Amygdala (tissue), 56 donors: ENCODE data around the gene STAT5A.

Source experiments
- DNase-seq, 56 donors: peaks; one replicate each; lab custom pipeline; 2025; lab: John Stamatoyannopoulos, UW

The STAT5A gene

DNA sequence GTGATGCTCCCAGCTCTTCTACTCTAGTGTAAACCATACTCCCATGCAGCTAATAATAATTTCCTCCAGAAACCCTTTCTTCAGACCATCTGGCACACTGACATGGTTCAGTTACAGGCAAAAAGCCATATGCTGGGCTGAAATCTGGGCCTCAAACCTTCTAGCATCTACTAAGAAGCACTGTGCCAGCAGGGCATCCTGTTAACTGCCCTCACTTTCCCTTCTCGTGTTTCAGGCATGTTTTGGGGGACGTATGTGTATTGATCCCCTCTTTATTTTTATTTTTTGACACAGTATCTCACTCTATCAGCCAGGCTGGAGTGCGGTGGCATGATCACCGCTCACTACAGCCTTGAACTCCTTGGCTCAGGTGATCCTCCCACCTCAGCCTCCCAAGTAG lies 33.3 kb downstream of the STAT5A start:
- no peak for DNase-seq

DNA sequence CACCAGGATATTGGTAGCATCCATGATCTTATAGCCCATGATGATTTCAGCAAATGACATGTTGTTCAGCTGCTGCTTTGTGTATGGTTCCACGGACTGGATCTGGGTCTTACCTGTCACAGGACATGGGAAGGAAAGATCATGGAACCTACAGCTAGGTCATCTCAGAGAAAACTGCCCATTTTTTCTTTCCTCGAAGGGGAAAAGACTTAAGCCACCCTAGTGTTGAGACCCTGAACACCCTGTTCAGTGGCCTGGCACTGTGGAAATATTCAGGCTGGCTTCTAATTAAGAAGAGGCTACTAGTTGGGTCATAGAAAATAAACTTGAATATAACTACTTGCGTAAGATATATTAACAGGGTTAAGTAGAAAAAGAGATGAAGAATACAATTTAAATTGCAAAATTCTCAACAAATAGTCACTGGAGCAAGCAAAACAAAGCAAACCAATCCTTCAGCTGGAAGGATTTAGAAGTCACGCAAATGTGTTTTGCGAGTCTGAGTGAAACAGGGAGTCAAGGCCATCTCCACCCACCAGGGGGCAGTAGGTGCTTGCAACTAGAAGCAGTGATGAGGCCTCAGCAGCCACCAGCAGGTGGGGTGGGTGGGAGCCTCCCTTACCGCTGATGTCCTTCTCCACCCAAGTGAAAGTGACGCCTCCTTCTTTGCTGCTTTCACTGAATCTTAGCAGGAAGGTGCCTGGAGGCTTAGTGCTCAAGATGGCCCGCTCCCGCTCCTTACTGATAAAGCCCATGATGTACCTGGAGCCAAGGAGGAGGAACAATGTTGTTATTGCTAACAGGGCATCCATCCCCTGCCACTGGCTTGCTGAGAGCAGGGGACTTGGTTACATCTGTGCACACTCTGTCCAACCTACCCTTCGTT lies 34.3 kb downstream of the STAT5A start:
- peak in 54 of 56 donors; percentile 13 to 97 (median 76) for DNase-seq

DNA sequence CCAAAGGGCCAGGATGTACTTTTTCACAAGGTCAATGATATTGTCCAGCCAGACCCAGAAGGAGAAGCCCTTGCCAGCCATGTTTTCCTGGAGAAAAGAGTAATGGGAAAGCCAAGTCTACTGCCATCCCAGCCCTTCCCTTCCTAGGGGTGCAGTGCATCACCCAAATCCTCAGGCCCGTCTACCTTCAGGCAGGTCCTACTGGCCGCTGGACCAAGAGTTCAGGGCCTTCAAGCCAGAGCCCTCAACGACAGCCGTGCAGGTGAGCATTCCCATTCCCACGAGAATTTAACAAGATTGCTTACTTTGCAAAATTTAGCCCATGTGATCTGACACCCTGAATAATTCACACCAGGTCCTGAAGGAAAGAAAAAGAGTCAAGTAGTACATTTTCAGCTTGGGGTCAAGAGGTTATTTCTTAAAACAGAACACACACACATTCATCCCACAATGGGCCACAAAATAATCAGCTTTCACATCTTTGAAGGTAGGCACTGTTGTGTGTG lies 35.0 kb downstream of the STAT5A start:
- DNase-seq: no peak

DNA sequence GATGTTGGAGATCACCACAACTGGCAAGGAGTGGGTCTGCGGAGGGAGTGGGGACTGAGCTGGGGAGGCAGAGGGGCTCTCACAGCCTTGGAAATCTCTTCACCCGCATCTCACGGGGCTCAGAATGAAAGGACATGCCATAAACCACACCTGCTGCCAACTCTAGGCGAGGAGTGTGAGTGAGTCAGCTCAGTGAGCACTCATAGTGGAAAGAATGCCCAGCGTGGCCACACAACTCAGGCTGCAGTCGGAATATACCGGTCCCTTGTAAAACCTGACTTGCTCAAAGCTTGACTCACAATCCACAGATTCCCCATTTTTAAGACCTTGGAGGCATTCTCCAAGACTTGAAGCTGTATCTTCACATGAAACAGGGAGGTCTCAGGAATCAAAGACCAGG lies 36.7 kb downstream of the STAT5A start:
- no peak for DNase-seq

DNA sequence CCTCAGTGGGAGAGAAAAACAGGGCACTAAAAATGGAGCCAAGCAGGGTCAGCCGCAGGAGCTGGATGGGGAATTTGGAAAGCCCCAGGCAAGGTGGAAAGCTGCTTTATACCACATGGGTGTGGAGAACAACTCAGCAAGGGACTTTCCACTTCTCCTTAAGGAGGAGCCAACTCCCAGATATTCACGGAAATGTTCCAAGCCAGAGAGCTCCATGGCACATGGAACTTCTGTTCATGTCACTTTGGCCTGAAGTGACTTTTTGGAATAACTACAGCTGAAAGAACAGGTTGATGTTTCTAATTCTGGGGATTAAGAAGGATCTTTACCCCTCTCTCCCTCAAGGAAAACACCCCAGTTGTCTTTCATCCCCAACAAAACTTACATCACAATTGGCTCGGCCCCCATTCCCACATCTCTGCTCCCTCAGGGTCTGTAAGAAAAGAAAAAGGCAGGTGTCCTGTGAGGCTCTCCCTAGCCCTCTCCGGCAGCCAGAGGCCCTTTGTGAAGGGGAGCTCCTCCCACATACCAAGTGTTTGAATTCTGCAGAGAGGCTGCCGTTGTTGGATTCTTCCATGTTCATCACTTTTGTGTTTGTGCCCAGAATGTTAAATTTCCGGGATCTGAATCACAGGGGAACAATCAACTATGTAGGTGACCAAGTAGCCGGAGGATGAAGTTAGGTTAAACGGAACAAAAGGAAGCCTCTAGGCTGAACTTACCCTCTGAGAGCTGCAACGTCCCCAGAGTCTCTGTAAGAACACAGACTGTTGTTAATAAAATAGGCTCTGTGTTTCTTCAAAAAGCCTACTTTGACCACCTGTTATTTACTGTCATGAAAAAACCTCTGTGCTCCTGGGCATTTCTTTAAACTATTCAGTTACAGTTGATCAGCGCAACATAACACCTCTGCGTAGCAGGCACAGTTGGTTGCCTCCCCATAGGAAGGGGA lies 41.0 kb downstream of the STAT5A start:
- peak in 4 of 56 donors; percentile 8 to 21 (median 16) for DNase-seq

DNA sequence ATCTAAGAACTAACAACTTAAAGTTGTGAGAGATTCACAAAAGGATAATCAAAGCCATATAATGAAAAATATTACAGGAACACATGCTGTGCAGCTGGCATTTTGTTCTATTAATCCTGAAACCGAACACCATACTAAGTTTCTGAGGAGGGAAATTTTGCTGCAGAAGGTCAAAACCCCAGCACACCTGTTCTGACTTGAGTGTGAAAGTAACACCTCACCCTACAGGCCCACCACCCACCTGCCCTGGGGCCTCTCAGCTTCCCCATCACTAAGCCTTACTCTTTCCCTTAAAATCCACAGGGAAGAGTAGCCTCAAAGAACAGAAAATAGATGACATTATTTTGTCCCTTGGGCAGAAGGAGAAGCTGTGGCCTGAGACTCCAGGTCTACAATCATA lies 44.8 kb downstream of the STAT5A start:
- DNase-seq: no peak

DNA sequence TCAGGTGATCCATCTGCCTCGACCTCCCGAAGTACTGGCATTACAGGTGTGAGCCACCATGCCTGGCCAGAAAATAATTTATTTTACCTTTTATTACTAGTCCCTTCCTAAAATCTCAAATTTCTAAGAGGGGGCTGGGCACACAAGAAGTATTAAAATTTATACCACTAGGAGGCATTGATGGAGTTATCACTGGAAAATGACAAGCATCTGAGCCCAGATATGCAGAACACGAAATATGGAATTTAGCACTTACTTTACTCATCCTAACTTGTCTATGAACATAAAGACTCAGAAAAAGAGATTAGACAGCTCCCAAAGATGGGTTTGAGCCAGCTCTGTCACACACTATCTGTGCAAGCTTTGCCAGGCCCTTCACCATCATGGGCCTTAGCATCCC lies 46.4 kb downstream of the STAT5A start:
- no peak for DNase-seq

DNA sequence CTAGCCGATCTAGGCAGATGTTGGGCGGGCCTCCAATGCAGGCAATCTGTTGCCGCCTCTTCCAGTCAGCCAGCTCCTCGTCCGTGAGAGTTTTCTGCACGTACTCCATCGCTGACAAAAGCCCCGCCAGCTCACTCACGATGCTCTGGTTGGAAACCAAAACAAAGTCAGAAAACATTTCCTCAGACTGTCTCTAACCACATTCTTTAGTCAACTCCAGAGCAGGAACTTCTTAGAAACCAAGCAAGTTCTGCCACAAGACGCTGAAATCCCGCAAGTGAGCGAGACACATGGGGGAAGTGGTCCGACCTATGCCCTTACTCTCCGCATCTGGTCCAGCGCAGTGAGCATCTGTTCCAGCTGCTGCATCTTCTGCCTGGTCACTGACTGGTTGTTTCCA lies 49.1 kb downstream of the STAT5A start:
- peak in 1 of 56 donors; percentile 4 for DNase-seq

DNA sequence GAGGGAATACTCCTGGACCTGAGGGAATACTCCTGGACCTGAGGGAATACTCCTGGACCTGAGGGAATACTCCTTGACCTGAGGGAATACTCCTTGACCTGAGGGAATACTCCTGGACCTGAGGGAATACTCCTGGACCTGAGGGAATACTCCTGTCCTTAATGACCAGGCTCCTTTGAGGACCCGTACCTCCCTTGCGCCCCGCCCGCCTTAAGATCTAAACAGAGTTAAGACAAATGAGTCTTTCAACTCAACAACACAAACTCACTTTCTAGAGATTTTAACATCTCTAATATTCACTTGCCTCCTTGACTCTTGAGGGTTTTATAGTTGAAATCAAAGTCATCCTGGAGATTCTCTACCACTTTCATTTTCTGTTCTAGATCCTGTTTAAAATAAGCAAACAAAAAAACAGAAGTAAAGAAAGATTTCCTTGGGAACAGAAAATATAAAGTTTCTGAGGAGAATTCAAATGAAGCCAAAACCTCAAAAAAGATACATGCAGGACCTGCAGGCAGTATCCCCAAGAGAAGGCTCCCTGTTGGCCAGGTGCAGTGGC lies 50.2 kb downstream of the STAT5A start:
- no peak for DNase-seq

DNA sequence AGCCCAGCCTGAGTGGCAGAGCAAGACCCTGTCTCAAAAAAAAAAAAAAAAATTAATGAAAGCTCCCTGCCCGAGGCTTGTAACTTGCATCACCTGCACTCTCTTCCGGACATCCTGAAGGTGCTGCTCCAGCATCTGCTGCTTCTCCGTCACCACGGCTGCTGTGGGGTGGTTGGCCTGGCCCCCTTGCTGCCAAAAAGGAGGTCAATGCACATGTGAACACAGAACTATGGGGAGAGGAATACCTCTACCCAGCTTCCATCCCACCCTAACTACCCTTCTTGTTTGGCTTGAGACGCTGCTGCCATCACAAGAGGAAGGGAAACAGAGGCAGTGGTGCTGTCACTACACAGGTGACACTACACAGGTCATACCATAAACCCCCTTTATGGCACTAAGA lies 50.9 kb downstream of the STAT5A start:
- no peak for DNase-seq

DNA sequence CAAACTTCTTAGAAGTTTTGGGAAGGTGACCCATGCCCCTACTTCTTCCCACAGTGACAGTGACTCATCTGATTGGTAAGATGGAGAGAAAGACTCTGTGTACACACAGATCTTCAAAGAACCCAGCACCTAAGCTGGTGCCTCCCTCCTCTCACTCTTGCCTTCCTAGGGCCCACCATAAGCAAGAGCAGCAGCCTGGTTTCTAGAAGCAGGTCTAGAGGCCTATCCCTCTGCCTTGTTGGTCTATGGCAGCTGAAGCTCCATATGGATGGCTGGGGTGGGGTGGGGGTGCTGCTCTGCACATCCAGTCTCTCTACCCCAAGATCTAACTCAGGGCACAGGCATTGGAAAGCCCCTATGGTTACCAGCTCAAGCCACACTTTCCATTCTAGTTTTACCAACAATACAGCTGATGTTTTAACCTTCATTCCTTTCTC lies 52.4 kb downstream of the STAT5A start:
- no peak for DNase-seq

DNA sequence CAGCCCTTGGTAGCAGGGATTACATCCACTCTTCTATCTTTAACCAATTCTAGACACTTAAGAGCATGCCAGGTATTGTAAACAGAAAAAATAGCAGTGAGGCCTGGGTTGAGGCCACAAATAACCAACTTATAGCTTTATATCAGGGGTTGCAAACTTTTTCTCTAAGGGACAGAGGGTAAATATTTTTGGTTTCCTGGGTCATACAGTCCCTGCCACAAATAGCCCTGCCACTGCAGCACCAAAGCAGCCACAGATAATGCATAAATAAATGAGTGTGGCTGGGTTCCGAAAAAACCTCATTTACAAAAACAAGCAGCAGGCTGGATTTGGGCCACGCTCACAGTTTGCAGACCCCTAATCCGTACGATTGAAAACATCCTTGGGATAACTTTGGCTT lies 53.3 kb downstream of the STAT5A start:
- DNase-seq: no peak

DNA sequence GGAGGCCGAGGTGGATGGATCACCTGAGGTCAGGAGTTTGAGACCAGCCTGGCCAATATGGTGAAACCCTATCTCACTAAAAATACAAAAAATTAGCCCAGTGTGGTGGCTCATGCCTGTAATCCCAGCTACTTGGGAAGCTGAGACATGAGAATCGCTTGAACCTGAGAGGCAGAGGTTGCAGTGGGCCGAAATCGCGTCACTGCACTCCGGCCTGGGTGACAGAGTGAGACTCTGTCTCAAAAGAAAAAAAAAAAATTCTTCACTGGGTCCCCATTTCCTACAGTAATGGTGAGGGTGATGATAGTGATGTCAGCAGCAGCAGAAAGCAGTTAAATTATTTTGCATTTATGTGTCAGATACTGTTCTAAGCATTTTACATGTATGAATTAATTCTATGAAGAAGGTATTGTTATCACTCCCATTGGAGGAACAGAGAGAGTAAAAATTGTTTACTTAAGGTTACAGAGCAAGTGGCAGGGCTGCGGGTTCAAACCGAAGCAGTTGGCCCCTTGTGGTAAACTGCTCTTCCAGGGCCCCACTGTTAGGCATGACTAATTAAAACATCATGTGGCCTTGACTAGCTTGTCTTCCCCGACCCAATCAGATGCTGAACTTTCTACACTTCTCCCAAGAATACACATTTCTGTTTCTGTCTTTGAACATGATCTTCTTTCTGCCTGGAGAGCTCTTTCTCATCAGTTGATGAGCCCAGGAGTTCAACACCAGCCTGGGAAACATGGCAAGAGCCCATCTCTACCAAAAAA lies 54.1 kb downstream of the STAT5A start:
- DNase-seq: no peak

DNA sequence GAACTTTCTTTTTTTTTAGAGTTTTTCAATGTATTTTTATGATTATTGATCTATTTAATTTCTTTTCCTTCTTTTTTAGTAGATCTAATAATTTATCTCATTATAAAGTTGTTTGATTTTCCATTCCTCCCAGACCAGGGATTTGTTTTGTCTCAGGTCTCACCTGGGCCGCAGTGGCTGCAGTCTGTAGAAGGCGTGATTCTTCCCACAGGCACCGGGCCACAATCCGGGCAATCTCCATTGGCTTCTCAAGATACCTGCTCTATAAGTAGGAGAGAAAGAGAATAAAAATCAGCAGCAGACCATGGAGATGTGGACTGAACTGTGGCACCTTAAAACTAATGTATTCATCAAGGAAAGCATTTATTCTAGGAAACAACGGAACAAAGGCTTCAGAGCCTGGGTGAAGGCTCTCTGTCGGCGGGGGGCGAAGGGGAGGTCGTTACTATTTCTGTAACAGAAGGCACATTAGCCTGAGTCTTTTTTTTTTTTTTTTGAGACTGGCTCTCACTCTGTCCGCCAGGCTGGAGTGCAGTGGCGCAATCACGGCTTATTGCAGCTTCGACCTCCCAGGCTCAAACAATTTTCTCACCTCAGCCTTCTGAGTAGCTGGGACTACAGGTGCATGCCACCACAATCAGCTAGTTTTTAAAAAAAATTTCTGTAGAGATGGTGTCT lies 57.2 kb downstream of the STAT5A start:
- no peak for DNase-seq

DNA sequence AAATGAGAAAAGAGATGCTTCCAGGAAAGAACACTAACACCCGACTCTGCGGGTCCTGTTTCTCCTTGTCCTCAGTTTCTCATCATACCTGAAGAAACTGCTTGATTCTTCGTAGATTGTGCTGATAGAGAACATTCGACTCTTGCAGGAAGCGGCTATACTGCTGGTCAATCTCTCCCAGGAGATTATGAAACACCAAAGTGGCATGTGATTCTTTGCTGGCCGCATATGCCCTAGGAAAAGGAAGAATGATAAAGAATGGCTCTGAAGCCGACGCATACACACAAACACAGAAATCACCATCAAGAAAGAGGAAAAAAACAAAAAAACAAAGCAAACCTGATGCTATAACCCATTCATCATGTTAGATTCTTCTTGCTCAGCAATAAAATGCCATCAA lies 58.2 kb downstream of the STAT5A start:
- peak in 1 of 56 donors; percentile 6 for DNase-seq

DNA sequence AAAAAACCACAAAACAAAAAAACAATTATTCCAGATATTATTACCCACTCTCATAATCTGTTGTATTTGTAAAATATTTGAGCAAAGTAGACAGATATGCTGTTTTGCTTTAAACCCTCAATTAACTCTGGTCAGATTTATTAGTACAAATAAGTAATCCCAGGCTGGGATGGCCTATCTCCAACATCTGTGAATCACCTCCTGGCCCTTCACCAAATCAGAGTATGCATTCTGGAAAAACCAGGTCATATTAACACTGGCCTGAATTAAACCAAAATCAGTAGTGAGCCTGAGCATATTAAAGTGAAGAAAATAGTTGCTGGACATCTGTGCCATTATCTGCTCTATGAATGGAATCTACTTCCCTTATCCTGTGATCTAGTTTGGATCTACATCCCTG lies 58.9 kb downstream of the STAT5A start:
- no peak for DNase-seq

DNA sequence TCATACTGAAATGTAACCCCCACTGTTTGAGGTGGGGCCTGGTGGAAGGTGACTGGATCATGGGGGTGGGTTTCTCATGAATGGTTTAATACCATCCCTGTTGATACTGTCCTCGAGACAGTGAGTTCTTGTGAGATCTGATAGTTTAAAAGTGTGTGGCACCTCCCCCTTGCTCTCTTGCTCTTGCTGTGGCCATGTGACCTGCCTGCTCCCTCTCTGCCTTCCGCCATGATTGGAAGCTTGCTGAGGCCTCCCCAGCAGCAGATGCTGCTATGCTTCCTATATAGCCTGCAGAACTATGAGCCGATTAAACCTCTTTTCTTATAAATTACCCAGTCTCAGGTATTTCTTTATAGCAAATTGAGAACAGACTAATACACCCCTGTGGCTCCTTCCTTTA lies 59.3 kb downstream of the STAT5A start:
- no peak for DNase-seq

DNA sequence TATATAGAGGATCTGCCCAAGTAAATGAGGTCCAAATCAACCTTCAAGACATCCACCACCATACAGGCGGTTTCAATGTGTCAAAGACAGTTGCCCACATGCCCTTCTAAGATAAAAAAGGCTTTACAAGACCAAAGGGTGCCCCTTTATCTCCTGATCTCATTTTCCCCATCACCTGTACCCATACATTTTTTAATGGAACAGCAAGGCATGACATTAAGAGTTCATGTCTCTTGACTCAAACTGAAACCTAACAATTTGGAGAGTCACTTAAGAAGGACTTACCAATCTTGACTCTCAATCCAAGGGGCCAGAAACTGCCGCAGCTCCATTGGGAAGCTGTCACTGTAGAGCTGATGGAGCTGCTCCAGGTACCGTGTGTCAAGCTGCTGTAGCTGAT lies 59.8 kb downstream of the STAT5A start:
- no peak for DNase-seq
